Activated T-cell treated with anti-CD3 and anti-CD28 coated beads for 48 hours (primary cell): Measurements from ENCODE around the gene ZNF883.
"Not testable (repeated sequence)": the region's sequence is repeated elsewhere in the genome, so short reads cannot be mapped to it uniquely, and the experiment has no call there.

Experiments
- DNase-seq: peaks from one replicate; pipeline ENCODE4 v3.0.0-alpha.2; 2020; ENCODE audit warnings: low read depth

ZNF883 gene

GRCh38 chr9:113011911-113012381 lies at the start of gene ZNF883:
TSS of gene ZNF883 (minus strand) at chr9:113012192.
- DNase-seq: peak; percentile 4

- DNase-seq: not testable (repeated sequence)
These were observed 49.3 kb upstream of the ZNF883 start for GRCh38 chr9:113061072-113061850.

- not testable (repeated sequence) for DNase-seq
These were observed 47.7 kb upstream of the ZNF883 start for GRCh38 chr9:113059581-113060284.

GRCh38 chr9:113057193-113057592 lies 45.2 kb upstream of the ZNF883 start:
- DNase-seq: no peak

GRCh38 chr9:113056191-113057106 lies 44.5 kb upstream of the ZNF883 start, which contains the start of gene ZFP37:
TSS of gene ZFP37 (minus strand) at chr9:113056724. CDS start at chr9:113056688, 36 bp downstream.
- peak; percentile 68 for DNase-seq

GRCh38 chr9:113042884-113043657 lies 31.1 kb upstream of the ZNF883 start:
- no peak for DNase-seq

- DNase-seq: no peak
These were observed 14.2 kb upstream of the ZNF883 start for GRCh38 chr9:113026200-113026599.

GRCh38 chr9:113018247-113018646 lies 6.3 kb upstream of the ZNF883 start:
- no peak for DNase-seq

GRCh38 chr9:113012492-113012891 lies 500 bp upstream of the ZNF883 start:
- no peak for DNase-seq

- no peak for DNase-seq
These were observed 6.2 kb downstream of the ZNF883 start for GRCh38 chr9:113005777-113006176.

GRCh38 chr9:112997236-112997941 lies 14.6 kb downstream of the ZNF883 start:
- DNase-seq: no peak

- DNase-seq: peak; percentile 1
These were observed 40.6 kb downstream of the ZNF883 start for GRCh38 chr9:112971415-112971814.

GRCh38 chr9:112970939-112971338 lies 41.1 kb downstream of the ZNF883 start:
- no peak for DNase-seq

- DNase-seq: no peak
These were observed 42.3 kb downstream of the ZNF883 start for GRCh38 chr9:112969730-112970129.

- no peak for DNase-seq
These were observed 56.4 kb downstream of the ZNF883 start for GRCh38 chr9:112955550-112955949.

GRCh38 chr9:112945620-112946208 lies 66.3 kb downstream of the ZNF883 start:
- DNase-seq: peak; percentile 2

GRCh38 chr9:112939418-112939817 lies 72.6 kb downstream of the ZNF883 start:
- no peak for DNase-seq

- DNase-seq: no peak
These were observed 78.3 kb downstream of the ZNF883 start for GRCh38 chr9:112933696-112934095.

GRCh38 chr9:112925058-112925641 lies 86.8 kb downstream of the ZNF883 start:
- no peak for DNase-seq

GRCh38 chr9:112921549-112921948 lies 90.4 kb downstream of the ZNF883 start:
- no peak for DNase-seq
